Measurements from ENCODE around the gene PRPF19.
"Not testable (repeated sequence)": the region's sequence is repeated elsewhere in the genome, so short reads cannot be mapped to it uniquely, and the experiment has no call there.

Gene PRPF19

DNA sequence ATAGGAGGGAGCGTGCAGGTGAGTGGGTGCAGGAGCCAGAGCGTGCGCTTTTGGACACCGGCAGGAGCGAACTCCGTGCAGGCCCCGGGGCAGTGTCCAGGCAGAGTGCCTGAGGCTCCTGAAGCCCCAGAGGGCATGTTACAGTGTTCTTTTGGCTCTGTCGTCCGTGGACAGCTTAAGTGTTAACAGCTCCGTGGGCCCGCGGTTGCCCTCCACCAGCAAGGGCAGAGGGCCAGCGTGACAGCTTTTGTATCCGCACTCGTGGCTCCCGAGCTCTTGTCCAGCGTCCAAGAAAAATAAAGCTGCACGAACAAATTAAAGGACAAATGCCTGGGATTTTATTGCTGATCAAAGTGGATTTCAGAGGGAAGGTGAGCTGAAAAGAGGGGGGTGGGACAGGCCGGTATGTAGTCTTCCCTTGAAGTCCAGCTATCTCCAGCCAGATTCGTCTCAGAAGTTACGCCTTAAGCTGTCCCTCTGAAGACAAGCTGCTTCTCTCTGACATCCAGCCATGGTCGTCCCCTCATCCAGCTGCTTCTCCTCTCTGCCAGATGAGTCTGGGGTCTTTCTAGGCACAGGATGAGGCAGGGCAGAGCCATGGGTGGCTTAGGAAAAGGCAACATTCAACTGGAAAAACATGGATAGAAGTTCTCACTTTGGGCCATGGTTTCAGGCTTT is 6.6 kb upstream of the PRPF19 start:
- DNase-seq: no peak
- in situ Hi-C loops (cut with MboI; ENCODE audit: low pct_unique_long_range_greater_than_20kb, low sequenced_read_pairs): no loop called here

DNA sequence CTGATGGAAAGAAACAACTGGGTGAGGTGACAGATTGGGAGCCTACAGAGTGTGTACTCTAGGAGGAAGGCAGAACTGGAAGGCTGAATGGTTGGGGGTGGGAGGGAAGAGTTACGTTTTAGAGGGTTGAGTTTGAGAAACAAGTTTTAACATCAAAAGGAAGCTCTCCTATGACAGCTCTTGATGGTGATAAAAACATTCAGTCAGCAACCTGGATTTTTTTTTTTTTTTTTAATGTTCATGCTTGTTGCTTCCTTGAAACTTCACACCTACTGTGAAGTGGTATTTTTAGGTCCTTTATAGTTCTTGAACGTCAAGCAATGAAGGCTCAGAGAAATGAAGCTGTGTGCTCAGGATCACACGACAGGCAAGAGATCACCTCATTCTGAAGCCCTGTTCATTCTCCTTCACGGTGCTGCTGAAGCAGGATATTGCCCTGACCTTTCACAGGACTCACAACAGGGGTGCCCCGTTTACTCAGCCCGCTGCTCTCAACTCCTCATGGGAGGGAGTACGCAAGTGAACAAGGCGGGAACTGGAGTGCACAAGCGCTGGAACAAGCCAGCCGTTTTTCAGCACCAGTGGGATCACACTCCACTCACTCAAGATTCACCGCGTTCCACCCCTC is 6.0 kb upstream of the PRPF19 start:
- in situ Hi-C loops (cut with MboI; ENCODE audit: low pct_unique_long_range_greater_than_20kb, low sequenced_read_pairs): no loop called here
- no peak for DNase-seq

DNA sequence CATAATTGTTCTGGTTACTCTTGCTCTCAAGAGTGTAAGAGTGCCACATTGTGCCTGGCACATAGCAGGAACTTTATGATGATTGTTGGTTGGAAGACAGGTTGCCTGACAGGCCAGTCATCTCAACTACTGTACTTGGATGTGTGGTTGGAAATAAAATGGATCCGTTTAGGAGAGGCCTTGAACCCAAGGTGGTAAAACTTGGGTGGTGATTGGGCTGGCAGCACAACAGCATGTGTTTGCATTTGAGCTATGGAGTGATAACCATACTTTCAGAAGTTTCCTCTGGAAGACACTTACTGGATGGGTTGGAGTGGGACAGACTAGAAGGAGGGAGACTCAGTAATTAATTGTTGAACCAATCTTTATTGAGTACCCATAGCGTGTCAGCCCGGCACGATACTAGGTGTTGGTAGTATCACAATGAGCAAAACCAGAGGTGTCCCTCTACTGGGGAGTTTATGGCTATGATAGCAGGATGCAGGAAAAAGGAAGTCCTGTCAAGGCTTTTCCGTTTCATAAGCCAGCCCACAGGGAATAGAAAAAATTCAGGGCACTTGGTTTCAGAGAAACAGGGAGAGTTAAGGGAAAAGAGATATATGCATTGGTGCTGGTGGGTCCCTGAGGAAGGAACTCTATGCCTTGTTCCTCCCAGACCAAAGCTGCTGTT is 4.5 kb upstream of the PRPF19 start:
- DNase-seq: peak; percentile 68
- in situ Hi-C loops (cut with MboI; ENCODE audit: low pct_unique_long_range_greater_than_20kb, low sequenced_read_pairs): no loop called here

DNA sequence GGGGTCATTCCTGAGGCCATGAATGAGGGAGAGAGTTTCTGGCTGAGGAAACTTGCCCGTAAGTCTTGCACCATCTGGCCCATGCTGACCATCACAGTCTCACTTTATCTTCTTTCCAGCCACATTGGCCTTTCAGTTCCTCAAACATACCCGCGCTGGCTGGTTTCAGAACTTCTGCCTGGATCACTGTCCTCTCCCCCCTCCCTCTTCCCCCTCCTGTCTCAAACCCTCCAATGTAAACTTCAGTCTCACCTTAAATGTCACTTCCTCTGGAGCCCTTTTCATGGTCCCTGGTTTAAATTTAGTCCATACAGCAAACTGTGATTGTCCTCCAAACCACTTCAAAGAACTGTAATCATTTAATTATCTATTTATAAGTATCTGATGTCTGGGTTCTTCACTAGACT is 3.9 kb upstream of the PRPF19 start:
- in situ Hi-C loops (cut with MboI; ENCODE audit: low pct_unique_long_range_greater_than_20kb, low sequenced_read_pairs): no loop called here
- DNase-seq: peak; percentile 46

DNA sequence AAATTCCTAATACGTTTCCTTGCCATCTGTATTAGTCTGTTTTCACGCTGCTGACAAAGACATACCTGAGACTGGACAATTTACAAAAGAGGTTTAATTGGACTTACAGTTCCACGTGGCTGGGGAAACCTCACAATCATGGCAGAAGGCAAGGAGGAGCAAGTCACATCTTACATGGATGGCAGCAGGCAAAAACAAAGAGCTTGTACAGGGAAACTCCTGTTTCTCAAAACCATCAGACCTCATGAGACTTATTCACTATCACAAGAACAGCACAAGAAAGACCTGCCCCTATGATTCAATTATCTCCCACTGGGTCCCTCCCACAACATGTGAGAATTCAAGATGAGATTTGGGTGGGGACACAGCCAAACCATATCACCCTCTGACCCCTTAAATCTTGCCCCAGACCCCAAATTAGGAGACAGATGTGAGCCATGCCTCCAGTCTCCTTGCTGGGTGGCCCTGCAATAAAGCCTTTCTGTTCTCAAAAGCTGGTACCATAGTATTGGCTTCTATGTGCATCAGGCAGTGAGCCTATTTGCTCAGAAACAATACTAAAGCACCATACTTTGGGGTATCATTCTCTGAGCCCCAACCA is 3.4 kb upstream of the PRPF19 start:
- DNase-seq; in situ Hi-C loops (cut with MboI; ENCODE audit: low pct_unique_long_range_greater_than_20kb, low sequenced_read_pairs): not testable (repeated sequence)

DNA sequence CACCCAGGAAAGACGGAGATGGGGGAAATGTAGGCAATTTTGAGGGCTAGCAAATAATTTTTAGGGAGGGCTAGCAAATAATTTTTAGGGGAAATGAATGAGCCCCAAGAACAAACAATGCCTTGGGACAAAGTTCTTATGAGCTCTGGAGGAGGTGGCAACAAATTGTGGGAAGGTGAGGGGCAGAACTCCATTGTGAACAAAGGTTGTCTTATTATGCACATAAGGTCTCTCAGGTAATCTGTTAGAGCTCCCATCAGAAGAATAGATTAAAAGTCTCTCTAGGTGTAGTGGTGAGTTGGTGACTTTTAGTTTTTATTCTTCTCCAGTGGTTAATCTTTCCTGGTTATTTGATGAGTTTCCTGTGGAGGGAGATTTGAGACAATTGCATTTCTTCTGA is 2.4 kb upstream of the PRPF19 start:
- DNase-seq: no peak
- in situ Hi-C loops (cut with MboI; ENCODE audit: low pct_unique_long_range_greater_than_20kb, low sequenced_read_pairs): no loop called here

DNA sequence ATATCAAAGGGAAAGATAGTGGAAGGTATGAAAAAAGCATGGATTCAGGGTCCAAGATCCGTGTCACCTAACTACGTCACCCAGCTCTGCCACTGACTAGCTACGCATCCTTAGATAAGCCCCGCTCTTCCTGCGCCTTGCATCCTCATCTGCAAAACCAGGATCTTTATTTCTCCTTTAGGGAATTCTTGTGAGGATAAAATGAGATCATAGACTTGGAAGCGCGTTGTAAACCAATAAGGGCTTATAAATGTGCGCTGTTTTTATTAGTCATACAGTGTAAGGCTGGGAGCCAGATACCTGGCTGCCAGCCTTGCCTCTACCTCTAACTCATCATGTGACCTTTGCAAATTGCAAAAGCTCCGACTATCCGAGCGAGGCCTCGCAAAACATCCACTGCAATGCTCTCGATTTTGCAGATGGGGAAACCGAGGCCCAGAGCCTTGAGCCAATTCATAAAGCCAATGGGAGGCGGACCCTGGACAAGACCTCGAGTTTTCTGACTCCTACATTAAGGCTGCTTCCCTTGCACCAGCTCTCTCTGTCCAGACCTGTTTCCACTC is 753 bp downstream of the PRPF19 start:
- peak; percentile 25 for DNase-seq
- in situ Hi-C loops (cut with MboI; ENCODE audit: low pct_unique_long_range_greater_than_20kb, low sequenced_read_pairs): no loop called here

DNA sequence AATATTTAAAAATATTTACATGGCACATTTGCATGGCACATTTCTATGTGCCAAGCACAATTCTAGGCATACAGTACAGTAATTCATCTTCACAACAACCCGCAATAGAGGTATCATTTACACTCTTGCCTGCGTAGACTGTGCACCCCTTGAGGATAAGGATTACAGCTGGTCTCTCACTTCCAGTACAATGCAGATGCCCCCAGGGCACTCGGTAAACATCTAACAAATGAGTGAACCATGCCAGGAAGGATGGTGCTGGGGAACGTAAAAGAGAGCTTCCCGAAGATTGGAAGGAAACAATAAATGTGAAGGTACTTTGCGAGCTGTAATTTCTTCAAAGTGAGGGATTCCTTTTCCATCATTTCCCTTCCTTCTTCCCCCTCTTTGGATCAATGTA is 1.3 kb downstream of the PRPF19 start:
- in situ Hi-C loops (cut with MboI; ENCODE audit: low pct_unique_long_range_greater_than_20kb, low sequenced_read_pairs): no loop called here
- no peak for DNase-seq

DNA sequence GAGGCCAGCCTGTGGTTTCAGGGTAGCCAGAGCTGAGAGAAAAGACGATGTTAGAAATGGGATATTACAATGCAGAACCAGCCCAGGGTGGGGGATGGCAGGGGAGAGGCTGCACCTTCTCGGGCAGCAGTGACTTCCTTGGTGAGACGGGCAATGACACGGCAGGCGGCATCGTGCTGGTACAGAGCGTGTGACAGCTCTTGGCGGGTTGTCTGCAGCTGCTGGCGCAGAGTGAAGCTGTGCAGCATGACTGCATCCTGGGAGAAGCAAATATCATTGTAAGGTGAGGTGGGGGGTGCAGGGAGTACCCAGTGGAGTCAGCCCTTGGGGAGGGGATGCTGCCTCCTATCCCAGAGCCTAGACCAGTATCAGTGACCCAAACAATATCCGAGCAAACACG is 3.8 kb downstream of the PRPF19 start:
- in situ Hi-C loops (cut with MboI; ENCODE audit: low pct_unique_long_range_greater_than_20kb, low sequenced_read_pairs): no loop called here
- no peak for DNase-seq

DNA sequence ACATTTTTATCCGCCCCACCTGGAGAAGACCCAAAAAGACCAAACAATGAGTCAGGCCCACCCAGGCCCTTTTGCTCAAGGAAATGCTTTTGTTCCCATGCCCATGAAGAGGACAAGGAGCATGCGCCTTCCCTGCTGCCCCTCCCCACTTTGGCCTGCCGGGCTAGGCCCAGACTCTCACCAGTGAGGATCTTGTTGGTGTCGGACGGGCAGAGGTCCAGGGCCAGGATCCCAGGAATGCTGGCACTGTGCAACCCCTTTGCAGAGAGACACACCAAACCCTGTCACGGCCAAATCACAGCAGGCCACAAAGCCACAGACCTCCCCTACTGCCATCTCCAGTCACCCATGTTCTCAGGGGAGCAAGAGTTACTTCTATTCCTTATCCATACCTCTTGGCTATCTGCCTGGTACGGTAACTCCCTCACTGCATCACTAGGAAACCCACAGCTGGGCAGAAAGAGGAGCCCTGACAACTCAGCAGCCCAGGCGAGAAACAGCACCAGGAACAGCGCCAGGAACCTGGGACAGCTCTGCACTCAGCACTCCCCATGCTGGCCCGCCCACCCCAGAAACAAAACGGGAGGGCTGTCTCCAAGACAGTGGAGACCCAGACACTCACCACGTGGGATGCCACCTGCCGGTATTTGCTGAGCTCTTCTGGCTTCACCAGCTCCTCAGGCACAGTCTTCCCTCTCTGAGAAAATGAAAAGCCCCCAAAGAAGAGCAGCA is 5.5 kb downstream of the PRPF19 start:
- in situ Hi-C loops (cut with MboI; ENCODE audit: low pct_unique_long_range_greater_than_20kb, low sequenced_read_pairs): no loop called here
- DNase-seq: no peak

DNA sequence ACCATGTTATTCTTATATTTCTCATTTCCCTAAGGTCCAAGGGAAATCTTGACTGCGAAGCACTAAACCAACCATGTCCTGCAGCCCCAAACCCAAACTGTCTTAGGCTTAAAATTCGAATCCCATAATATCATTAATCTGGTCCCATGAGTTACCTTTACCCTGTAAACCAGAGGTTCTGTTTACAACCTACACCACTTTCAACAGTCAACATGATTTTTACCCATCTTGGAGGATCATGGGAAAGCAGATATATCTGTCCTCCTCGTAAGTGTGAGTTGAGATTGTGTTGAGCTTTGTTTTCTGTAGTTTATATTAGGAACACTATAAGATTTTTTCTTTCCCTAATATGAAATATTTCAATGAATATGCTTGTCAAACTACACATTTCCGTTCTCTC is 6.4 kb downstream of the PRPF19 start:
- DNase-seq: no peak
- in situ Hi-C loops (cut with MboI; ENCODE audit: low pct_unique_long_range_greater_than_20kb, low sequenced_read_pairs): no loop called here

DNA sequence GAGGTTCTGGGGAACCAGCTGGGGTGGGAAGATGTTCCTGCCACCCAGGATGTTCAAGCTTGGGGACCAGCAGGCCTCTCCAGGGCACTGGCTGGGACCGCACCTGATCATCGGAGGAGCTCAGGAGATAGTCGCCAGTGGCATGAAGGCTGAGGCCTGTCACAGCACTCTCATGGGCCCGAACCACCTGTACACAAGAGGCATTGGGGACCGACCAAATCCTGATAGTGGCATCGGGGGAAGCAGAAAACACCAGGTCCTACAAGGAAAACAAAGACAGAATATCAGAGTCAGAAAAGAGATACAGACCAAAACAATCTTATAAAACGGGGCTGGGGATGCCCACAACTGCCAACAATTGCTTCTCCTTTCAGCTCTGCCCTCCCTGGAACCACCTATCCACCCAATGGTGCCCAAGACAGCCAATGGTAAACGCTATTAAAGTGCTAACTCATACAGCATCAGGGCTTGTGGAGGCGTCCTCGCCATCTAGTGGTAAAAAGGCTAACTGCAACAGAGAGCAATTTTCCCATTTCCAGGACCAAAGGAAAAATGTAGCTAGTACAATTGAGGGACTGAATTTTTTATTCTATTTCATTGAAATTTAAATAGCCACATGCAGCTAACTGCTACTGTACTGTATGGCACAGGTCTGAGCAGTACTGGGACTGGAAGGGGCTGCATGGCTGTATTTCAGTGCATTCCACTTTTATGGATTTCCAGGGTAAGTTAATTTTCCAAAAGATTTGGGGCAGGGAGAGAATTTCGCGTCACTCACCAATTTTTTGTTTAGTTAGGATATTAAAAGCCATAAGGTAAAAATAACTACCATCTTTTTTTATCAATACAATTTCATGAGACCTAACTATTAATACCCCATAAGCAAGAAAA is 7.1 kb downstream of the PRPF19 start:
- in situ Hi-C loops (cut with MboI; ENCODE audit: low pct_unique_long_range_greater_than_20kb, low sequenced_read_pairs): no loop called here
- DNase-seq: peak; percentile 80

DNA sequence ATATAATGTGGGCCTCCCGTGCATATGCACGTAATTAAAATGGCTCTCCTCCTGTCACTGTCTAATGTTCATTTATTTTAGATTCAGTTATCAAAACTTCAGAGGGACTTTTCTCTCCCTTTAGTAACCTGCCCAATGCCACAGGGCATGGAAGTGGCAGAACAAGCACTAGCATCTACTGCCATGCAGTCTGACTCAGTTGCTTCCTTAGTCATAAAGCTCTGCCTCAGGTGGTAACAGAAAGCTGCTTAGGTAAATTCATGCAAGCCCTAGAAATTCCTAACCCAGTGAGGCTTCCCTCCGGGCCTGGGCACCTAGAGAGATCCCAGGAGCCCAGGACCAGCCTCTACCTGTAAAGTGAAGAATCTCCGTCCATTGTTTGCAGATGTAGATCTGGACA is 8.9 kb downstream of the PRPF19 start:
- no peak for DNase-seq
- in situ Hi-C loops (cut with MboI; ENCODE audit: low pct_unique_long_range_greater_than_20kb, low sequenced_read_pairs): no loop called here

DNA sequence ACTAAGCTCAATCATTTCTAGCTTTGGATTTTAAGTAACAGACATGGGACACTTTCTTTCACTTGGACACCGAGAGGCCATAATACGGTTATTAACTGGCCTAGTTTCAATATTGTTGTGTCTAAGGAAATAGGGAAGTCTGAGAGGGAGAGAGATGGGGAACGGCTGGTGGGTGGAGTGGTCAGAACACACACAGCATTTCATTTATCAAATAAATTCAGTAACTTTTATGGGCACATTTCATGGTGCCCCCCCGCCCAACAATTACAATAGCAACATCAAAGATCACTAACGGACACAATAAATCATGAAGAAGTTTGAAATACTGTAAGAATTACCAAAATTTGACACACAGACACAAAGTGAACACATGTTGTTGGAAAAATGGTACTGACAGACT is 10.7 kb downstream of the PRPF19 start:
- no peak for DNase-seq
- in situ Hi-C loops (cut with MboI; ENCODE audit: low pct_unique_long_range_greater_than_20kb, low sequenced_read_pairs): no loop called here

DNA sequence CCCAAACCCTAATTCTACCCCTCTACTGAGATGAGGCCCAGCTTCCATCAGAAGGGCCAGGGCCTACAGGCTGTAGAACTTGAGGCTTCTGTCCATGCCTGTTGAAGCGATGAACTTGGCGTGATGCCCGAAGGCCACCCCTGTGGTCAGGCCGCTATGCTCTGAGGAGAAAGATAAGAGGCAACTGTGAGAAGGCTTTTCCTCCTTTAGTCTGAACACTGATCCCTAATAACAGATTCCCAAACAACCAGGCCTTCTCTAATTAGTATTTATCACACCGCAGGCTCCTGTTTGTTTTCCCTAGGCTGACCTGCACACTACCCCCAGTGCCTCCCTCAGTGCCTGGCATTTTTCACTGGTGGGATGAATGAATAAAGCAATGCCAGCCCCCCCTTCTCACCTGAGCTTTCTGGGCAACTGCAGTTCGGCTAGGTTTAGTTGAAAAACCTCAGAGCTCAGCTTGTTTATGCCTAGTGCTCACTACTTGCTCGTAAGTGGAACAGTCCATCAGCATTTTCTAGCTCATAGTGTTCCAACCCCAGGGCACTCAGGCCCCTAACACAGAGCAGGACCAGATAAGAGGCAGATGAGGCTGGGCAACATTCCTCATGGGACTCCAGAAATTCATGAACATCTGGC is 15.2 kb downstream of the PRPF19 start:
- DNase-seq: no peak
- in situ Hi-C loops (cut with MboI; ENCODE audit: low pct_unique_long_range_greater_than_20kb, low sequenced_read_pairs): no loop called here

DNA sequence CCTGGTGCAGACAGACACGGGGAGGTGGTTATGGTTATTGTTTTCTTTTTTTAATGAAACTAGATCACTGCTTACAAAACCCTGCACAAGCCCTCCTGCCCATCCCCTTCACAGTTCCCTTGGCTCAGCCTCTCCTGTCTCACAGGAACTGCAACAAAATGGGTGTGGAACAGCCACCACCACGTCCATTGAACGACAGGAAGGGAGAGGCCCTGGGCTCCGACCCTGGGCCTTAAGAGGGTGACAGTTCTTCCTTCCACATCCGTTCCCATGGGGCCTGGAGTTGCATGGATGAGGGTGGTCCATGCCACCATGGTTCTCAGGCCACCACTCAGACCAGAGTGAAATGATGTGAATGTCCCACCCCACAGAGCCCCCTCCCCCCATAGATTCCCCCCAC is 15.7 kb downstream of the PRPF19 start:
- no peak for DNase-seq

DNA sequence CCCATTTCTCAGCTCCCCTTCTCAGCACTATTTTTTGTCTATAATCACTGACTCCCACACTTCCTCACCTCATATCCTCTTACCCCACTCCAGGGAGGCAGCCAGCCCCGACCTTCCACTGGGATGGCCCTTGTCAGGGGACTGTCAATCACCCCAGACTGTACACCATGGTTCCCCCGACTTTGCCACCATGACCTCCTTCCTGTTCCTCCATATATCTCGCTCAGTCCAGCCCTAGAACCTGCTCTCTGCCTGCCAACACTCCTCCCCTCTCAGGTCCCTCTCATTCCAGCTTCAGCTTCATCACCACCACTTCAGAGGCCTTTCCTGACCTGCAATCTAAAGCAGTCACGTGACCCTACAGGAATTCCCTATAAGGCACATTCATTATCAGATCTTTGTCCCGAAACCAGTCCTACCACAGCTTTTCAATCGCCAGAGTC is 16.5 kb downstream of the PRPF19 start:
- in situ Hi-C loops (cut with MboI; ENCODE audit: low pct_unique_long_range_greater_than_20kb, low sequenced_read_pairs): no loop called here
- no peak for DNase-seq

More for the DNA sequence above, 15.7 kb downstream of the PRPF19 start:
- in situ Hi-C loops (cut with MboI; ENCODE audit: low pct_unique_long_range_greater_than_20kb, low sequenced_read_pairs): no loop called here

DNA sequence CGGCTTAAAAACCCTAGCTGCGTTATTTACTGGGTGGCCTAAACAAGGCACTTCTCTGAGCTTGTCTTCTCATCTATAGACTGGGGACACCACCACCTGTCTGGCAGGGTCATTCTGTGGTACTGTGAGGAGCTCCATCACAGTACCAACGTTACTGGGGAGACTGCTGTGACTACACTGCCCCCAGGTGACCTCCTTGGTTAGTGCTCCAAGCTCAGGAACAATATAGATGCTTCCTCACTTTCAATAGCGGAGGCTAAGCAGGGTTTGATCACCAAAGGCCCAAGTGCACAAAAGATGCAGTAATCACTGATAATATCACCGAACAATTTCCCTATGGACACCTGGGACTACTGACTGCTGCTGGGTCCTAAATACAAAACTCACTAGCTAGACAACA is 18.8 kb downstream of the PRPF19 start:
- peak; percentile 70 for DNase-seq
- in situ Hi-C loops (cut with MboI; ENCODE audit: low pct_unique_long_range_greater_than_20kb, low sequenced_read_pairs): no loop called here
